Upper lobe of left lung (tissue), 4 donors: ENCODE measurements around the gene BIRC6.

Source experiments
- CTCF ChIP-seq, 6 experiments: fragments of 450-650 bp in 4 of 6; fragments of 200-600 bp in 2 of 6; sonication (generic) in 2 of 6; IDR thresholded peaks; one replicate each; pipeline ENCODE4 v1.5.1; 2016 to 2019; ENCODE audit warnings: antibody characterized with exemption in 6 of 6
- POLR2A ChIP-seq, 4 donors: fragments of 450-650 bp; IDR thresholded peaks; one replicate each; pipeline ENCODE4 v1.5.1; 2016 to 2017; ENCODE audit warnings: antibody characterized with exemption in 4 of 4, mild to moderate bottlenecking in 2 of 4

GRCh38 chr2:32484937-32485336 lies 128.1 kb downstream of the BIRC6 start:
- TF ChIP-seq CTCF (IDR thresholded peaks at IDR 0.05) = no peak
- TF ChIP-seq POLR2A (IDR thresholded peaks at IDR 0.05) = no peak
